Sigmoid colon (tissue), 4 donors: Measurements from ENCODE around the gene COPG2.

ENCODE experiments used
- EP300 ChIP-seq, 4 donors: sonication (generic); formaldehyde crosslinking; IDR thresholded peaks; one replicate each; pipeline ENCODE4 v1.6.1; 2017; ENCODE audit warnings: antibody characterized with exemption in 4 of 4
- POLR2A ChIP-seq, 2 donors: fragments of 450-650 bp; IDR thresholded peaks; one replicate each; pipeline ENCODE4 v1.6.1; 2016; ENCODE audit warnings: antibody characterized with exemption in 2 of 2, mild to moderate bottlenecking in 2 of 2, moderate library complexity in 2 of 2
- POLR2AphosphoS5 ChIP-seq, 4 donors: sonication (generic); formaldehyde crosslinking; IDR thresholded peaks; one replicate each; pipeline ENCODE4 v1.6.1; 2017; ENCODE audit warnings: antibody characterized with exemption in 4 of 4
- TF ChIP-seq, protein P1 (sequence below), 4 experiments: fragments of 450-650 bp in 3 of 4; fragments of 200-600 bp in 1 of 4; IDR thresholded peaks; one replicate each; pipeline ENCODE4 v1.5.1; 2016 to 2019; ENCODE audit warnings: antibody characterized with exemption in 4 of 4, mild to moderate bottlenecking in 3 of 4, moderate library complexity in 2 of 4

DNA sequence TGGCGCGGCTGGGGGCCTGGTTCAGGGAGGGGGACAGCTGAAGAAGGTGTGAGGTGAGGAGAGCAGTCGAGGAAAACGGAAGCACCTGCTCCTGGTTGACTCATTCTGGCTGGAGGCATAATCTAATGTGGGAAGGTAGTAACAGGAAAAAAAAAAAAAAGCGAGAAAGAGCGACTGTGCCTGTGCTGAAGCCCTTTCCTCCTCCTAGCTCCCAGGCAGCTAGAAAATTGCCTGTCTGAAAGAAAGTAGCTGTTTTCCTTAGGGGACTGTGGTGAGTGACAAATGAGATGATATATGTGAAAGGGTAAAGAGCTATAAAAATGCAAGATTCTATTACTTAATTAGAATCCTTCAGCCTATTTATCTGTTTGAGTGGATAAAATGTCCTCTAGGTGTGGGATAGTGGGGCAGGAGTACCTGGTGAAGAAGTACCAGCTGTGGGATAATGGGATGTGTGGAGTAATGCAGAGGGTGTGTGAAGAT lies 181.6 kb downstream of the COPG2 start:
- TF ChIP-seq, protein P1, sequence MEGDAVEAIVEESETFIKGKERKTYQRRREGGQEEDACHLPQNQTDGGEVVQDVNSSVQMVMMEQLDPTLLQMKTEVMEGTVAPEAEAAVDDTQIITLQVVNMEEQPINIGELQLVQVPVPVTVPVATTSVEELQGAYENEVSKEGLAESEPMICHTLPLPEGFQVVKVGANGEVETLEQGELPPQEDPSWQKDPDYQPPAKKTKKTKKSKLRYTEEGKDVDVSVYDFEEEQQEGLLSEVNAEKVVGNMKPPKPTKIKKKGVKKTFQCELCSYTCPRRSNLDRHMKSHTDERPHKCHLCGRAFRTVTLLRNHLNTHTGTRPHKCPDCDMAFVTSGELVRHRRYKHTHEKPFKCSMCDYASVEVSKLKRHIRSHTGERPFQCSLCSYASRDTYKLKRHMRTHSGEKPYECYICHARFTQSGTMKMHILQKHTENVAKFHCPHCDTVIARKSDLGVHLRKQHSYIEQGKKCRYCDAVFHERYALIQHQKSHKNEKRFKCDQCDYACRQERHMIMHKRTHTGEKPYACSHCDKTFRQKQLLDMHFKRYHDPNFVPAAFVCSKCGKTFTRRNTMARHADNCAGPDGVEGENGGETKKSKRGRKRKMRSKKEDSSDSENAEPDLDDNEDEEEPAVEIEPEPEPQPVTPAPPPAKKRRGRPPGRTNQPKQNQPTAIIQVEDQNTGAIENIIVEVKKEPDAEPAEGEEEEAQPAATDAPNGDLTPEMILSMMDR (IDR thresholded peaks at IDR 0.05): no peak
- TF ChIP-seq EP300 (IDR thresholded peaks at IDR 0.05) (no peak), POLR2AphosphoS5 (IDR thresholded peaks at IDR 0.05) (no peak), POLR2A (IDR thresholded peaks at IDR 0.05) (no peak)
